ENCODE data around the gene MYO1F.
A peak's percentile ranks its signal among the peaks of the same experiment; 100 is the strongest.
"Not testable (repeated sequence)": the region's sequence is repeated elsewhere in the genome, so short reads cannot be mapped to it uniquely, and the experiment has no call there.

The MYO1F gene

DNA sequence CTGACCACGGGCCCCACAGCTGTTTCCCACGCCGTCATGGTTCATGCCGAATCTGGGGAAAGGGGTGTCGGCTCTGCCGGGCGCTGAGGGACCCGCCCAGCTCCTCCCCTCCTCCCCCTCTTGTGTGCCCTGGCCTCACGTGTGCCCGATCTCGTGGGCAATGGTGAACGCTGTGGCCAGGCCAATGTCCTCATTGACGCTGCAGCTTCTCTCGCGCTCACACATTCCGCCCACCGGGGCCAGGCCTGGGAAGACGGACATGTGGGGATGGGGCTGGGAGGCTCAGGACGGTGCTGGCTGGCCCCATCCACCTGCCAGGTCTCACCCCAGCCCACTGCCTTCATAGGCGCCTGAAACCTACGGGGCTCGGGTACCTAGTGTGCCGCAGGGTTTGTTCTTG, 18.9 kb upstream of the MYO1F start:
- no peak for DNase-seq

- no peak for DNase-seq
Observed at GRCh38 chr19:8595651-8596050, 18.4 kb upstream of the MYO1F start.

- no peak for DNase-seq
Observed at GRCh38 chr19:8593931-8594330, 16.7 kb upstream of the MYO1F start.

DNA sequence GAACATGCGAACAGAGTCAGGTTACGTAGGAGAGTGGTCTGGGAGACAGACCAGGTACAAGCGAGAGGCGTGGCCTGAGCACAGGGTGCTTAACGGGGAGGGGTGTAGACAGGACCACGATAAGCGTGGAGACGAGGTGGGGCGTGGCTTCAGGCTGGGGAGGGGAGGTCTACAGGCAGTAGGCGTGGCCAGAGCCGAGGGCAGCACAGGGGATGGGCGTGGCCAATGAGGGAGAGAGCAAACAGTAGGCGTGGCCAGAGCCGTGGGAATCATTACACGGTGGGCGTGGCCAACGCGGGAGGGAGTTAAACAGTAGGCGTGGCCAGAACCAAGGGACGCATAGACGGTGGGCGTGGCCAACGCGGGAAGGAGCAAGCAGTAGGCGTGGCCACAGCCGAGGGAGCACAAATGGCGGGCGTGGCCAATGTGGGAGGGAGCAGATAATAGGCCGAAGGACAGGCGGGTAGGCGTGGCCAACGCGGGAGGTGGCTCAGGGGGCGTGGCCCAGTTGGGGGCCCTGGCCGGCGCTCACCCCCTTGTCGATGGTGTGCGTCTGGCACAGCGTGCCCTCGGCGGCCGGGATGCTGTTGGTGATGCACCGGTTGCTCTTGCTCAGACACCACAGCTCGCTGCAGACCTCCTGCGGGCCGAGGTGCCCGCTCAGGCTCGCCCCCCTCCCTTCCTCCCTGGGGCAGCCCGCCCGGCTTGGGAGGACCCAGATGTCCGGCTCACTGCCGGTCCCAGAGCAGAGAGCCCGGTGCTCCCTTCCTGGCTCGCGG, 15.2 kb upstream of the MYO1F start:
- peak; percentile 76 for DNase-seq

- no peak for DNase-seq
Observed at GRCh38 chr19:8589177-8589714, 12.0 kb upstream of the MYO1F start.

GRCh38 chr19:8585894-8586750, 8.9 kb upstream of the MYO1F start:
- no peak for DNase-seq

DNA sequence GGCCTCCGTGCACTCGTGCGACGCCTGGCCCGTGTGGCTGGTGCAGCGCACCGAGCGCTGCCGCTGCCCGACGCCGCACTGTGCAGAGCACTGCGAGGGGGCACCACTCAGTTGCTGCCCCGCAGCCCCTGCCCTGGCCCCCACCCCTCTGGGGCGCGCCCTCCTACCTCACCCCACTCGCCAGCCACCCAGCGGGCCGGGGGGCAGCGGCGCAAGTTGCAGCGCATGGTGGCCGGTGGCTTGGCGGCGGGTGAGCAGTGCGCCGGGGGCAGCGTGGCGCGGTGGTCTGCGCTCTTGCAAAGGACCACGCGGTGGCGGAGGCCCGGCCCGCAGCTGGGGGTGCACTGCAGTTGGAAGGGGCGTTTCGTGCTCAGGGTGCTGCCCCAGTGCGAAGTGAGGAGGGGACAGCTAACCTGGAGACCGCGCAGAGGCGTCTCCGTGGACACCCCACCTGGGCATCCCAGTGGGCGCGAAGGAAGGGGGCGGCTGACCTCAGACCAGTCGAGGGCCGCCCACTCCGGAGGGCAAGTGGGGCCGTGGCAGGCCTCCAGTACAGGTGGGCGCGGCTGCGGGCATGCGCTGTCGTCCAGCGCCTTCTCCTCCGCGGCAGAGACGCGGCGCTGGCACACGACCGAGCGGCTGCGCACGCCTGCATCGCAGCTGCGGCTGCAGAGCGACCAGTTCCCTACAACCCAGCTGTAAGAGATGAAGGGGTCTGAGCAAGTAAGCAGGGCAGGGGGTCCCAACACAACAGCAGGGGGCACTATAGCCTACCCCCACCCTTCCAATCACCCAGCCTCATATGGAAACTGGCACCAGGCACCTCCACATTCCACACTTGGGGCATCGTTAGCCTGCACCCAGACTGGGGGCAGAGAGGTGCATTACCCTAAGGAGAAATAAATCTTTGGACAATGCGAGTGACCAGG, 8.0 kb upstream of the MYO1F start:
- no peak for DNase-seq

GRCh38 chr19:8580710-8581281, 3.6 kb upstream of the MYO1F start:
- peak; percentile 38 for DNase-seq

- DNase-seq = peak; percentile 53
Observed at GRCh38 chr19:8578642-8579265, 1.5 kb upstream of the MYO1F start.

DNA sequence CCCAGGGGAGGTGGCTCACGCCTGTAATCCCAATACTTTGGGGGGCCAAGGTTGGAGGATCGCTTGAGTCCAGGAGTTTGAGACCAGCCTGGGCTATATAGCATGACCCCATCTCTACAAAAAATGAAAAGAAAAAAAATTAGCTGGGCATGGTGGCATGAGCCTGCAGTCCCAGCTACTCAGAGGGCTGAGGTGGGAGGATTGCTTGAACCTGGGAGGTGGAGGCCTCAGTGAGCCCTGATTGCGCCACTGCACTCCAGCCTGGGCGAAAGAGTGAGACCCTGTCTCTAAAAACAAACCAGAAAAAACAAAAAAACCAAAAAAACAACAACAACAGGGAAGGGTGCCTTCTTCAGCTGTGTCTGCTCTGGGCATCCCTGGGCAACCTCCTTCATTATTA, 499 bp upstream of the MYO1F start:
- no peak for DNase-seq

- DNase-seq = no peak
Observed at GRCh38 chr19:8576273-8576993, 809 bp downstream of the MYO1F start.

DNA sequence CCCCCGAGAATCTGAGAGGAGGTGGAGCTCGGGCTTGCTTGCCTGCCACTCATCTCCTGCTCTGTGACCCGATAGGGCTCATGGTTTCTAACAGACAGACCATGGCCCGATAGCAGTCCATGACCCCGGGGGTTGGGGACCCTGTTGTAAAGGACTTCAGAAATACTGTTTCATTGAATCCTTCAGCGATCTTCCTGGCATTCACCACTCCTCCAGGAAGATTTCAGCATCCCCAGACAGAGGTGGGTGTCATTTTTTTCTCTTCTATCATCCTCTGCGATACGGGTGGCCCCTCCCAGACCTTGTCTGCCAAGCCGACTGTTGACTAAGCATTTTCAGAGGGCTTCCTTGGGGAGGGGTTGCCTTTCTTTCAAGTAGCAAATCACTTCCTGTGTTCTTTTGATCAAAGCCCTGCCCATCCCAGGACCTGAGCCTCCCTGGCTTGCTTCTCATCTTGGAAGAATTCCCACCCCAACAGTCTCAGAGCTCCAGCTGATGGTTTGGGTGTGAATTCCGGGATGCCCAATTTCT, 1.7 kb downstream of the MYO1F start:
- no peak for DNase-seq

- DNase-seq = not testable (repeated sequence)
Observed at GRCh38 chr19:8574619-8574922, 2.7 kb downstream of the MYO1F start.

DNA sequence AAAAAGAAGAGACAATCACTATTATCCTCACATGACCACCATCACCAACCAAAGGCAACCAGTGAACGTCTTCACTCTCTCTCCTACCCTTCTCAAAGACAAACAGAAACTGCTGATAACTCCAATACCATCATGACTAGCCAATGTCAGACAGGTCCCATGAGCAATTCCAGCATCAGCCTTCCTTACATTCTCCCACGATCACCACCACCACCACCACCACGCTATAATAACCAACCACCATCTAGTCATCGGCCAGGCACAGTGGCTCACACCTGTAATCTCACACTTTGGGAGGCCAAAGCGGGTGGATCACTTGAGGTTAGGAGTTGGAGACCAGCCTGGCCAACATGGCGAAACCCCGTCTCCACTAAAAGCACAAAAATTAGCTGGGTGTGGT, 3.9 kb downstream of the MYO1F start:
- DNase-seq = no peak

DNA sequence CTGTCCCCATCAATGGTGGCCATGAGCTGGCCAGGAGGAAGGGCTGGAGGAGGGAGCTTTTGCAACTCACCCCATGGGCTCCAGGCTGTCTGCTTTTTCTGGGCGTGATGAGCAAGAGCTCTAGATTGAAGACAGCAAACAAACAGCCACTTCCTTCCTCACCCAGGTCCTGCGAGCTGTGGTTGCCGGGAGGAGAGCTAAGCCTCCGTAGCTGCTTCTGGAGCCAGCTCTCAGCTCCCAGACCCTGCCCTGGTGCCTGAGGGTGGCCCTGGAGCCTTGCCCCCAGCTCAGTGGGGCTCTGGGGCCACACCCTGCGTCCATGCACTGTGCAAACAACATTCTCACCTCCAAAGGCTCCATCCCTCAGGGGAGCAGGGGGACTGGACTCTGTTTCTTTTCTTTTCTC, 6.2 kb downstream of the MYO1F start:
- DNase-seq = no peak

DNA sequence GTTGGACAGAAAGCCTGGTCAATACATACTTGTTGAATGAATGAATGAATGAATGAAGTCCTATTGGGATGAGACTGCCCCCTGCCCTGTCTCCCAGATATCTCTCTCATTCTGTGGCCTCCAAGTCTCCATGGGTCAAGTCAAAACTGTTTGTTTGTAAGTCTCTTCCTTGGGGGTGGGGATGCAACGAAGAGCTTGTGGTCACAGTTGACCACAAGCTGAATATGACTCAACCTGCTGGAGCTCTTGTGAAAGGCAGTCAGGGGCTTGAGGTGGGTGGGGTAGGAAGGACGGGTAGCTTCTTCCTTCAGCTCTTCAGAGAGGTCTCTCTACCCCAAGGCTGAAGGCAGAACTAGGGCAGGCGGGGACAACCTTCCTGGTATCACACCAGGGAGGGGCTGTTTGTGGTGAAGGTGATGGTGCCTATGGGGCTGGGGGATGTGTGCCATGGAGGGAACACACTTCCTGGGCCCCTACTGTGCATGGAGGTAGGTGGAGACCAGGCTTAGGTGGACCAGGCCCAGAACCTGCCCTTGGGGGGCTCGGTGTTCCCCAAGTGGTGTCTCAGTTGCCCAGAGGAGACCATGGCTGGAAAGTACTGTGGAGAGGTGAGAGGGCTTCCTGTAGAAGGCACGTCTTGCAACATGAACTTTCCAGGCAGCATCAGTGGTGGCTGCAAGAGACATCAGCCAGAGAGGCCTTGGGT, 8.0 kb downstream of the MYO1F start:
- DNase-seq = peak; percentile 60

DNA sequence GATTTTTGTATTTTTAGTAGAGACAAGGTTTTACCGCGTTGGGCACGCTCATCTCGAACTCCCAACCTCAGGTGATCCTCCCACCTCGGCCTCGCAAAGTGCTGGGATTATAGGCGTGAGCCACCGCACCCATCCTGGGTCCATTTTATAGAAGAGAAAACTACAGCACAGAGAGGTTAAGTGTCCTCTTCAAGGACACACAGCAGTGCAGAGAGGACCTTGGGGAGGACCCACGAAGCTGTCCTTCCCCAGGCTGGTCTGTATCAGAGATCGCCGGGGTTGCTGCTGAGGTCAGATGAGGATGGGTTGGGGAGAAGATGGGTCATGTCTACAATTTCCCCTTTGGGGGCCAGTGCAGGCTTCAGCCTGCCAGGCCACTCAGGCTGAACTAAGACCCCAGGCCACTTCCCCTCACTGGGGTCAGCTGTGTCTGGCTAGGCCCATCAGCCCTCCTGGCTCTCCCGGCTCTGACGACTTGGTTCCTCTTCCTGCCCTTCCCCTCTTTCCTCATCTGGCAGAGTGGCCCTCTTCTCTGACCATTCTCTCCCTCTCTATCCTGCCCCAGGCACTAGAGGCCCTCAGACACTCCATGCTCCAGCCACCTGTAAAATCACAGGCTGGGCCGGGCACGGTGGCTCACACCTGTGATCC, 9.6 kb downstream of the MYO1F start:
- DNase-seq = no peak

GRCh38 chr19:8566855-8567254, 10.4 kb downstream of the MYO1F start:
- DNase-seq = no peak

DNA sequence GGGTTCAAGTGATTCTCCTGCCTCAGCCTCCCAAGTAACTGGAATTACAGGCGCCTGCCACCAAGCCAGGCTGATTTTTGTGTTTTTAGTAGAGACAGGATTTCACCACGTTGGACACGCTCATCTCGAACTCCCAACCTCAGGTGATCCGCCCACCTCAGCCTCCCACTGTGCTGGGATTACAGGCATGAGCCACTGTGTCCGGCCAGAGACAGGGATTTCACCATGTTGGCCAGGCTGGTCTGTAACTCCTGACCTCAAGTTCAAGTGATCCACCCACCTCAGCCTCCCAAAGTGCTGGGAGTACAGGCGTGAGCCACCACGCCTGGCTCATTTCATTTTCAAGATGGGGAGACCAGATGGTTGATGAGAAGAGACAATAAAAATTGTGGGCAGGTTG, 12.4 kb downstream of the MYO1F start:
- not testable (repeated sequence) for DNase-seq

All from kidney glomerular epithelial cell (primary cell).